Measurements from ENCODE around the gene NEK6.

Gene NEK6

DNA sequence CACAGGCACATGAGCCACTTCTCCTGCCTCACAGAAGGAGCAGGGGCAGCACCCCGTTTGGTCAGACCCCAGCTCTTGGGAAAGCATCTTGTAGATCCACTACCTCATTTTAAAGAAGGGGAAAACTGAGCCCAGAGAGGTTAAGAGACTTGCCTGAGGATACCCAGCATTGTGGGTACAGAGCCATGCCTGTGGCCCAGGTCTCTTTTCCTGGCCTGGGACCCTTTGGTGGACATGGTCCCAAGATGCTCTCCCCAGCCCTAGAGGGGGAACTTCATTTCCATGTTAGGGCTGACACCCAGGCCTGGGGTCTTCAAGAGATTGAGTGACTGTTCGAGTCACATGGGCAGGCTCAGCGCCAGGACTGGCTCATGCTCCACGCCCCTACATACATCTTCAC, 64.2 kb downstream of the NEK6 start:
- DNase-seq (ENCODE audit: low spot score): no peak

DNA sequence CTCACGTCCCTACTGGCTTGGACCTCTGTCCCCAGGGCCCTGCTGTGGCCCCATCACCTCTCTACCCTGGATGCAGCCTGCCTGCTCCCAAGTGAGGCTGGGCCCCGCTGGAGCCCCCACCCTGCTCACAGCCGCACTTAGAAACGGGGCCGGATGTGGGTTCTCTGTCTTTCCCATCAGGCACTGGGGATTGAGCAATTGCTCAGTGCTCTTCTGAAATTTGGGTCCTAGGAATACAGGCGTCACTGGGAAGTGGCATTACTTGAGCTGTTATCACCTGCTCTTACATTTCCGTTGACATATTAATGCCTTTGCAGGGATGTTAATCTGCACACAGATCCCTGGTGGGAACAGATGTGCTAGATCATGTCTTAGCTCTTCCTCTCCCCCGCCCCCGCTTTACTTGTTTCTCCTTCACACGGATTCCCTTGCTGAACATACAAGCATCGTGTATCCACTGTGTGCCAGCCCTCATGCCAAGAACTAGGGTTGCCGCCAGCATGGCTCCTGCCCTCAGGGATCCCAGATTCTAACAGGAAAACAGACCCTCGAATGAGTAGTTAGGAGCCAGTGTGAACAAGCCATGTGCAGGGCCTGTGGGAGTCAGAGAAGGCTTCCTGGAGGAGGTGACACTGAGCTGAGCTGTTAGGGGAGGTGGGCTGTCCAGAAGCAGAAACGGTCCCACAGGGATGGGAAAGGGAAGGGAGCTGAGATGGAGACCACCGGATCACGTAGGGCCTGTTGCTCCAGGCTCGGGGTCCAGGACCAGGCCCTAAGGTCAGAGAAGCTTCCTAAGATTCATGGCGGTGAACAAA, 65.1 kb downstream of the NEK6 start:
- DNase-seq (ENCODE audit: low spot score): peak; percentile 43

DNA sequence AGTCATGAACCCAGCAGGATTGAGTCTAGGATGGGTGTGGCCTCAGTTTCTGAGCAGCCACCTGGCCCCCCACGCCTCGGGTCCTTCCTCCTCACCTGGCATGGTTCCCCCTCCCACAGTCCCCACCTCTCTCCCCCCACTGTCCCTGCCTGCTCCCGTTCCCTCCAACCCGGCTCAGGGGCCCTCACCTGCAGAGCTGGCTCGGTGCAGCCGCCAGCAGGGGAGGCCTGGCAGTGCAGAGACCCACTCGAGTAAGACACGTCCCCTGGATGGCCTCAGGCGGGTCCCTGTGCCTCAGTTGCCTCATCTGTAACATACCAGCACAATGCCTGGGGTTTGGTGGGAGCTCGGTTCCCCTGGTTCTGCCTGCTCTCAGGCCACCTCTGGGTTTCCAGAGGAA, 66.2 kb downstream of the NEK6 start:
- DNase-seq (ENCODE audit: low spot score): no peak

DNA sequence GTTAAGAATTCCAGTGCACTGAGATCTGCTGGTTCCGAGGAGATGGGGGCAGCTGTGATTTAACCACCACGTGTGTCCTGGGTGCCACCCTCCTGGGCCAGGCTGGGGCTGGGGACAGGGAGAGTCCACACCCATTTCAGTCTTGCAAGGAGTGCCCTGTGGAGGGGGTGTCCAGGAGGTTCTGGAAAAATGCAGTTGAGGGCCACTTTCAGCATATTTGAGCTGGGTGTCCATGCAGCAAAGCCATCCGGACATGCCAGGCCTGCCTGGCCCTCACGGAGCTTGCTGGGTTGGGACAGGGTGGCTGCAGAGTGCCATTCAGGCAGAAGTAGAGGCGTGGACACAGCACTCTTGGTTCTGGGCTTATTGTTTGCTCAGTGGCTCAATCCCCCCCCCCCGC, 68.1 kb downstream of the NEK6 start:
- no peak for DNase-seq (ENCODE audit: low spot score)

DNA sequence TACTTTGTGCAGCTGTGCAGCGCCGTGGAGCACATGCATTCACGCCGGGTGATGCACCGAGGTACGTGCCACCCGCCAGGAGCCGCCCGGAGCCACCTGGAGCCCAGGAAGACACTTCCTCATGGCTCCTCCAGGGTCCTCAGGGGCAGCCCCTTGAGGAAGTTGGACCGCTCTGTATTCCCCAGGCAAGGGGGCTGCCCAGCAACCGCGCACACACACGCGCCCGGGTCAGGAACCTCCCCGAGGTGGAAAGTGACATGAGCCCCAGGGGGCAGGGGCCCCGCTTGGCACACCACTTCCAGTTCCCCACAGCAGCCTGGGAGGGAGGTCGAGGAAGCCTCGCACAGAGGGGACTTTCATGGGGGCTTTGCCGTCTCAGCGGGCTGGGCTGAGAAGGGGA, 68.6 kb downstream of the NEK6 start:
- no peak for DNase-seq (ENCODE audit: low spot score)

DNA sequence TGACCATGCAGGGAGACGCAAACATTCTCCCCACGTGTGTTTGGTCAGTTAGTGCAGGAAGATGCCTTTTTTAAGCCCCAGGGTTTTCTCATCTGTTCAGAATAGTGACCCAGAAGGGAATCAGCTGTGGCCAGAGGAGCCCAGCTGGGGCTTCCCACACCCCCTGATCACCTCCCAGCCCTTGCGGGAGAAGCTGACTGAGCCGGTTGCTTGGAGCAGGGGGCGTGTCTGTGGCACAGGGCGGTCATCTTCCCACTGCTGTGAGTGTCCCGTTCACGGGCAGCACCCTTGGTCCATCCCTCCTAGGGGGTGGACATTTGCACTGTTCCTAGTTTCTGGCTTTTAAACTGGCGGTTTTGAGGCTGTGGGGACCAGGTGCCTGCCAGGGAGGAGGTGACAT, 69.7 kb downstream of the NEK6 start:
- DNase-seq (ENCODE audit: low spot score): no peak

DNA sequence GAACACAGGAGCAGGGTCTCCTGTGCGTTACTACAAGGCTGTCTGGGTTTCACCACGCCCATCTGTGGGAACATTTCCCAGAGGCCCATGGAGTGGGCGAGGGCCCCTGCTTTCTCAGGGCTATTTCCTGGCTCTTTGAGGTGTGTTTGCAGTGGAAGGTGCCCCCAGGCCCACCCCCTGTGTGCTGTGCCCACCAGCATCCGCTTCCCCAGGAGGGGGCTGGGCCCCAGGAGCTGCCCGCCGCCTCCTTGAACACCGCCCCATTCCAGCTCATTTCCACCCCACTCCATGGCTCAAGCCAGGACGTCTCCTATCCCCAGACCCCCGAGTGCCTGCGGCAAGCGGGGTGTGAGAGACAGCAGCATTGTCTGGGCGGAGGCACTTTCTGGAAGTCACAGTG, 70.5 kb downstream of the NEK6 start:
- DNase-seq (ENCODE audit: low spot score): no peak

DNA sequence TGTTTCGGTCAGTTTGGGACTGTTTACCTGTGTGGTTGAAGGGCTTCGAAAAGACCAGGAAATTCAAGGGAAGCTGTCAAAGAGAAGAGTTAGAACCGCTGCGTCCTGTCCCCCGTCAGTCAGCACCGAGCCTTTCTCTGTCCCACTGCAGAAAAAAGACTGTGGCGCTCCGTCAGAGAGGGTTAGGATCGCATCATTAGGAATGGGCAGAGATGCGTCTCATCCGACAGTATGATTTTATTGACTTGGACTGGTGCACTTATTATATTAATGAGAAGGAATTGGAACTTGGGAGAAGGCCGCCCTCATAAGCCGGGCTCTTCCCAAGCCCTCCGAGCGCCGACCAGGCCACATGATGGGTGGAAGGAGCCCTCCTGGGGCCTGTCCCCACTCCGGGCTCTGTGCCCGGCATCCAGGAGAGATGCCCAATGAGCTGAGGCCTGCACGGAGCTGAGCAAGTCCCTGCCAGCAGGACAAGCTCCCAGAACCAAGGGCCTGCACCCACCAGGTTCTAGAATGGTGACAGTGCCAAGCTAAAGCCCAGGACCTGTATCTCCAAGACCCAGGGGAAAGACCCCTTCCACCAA, 71.5 kb downstream of the NEK6 start:
- no peak for DNase-seq (ENCODE audit: low spot score)

DNA sequence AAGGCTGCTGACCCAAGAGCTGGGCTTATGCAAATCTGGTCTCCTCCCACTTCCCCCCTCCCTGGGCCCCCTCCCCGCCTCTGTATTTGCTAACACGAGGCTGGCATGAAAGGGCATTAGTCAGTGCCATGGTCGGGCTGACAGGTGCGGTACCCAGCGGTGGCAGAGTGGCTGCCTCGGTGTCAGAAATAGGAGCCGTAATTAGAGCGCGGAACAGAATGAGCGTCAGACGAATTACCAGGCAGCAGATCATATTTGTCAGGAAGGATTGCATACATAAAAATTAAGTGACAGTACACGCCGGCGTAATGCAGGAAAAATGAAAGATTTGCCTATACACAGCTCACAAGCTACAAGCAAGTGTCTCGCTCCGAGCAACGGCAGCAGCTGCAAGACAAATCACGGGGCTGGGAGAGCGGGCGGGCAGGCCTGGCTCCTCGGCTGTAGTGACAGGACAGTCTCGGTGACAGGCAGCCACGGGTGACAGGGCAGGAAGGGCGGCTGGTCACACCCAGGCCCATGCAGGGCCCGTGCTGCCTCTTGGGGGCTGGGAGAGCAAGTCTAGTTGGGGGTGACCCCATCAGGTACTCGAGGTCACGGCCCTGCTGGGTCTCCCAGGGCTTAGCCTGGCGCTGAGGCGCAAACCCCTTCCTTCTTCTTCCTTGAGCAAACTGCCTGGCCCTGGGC, 72.4 kb downstream of the NEK6 start:
- DNase-seq (ENCODE audit: low spot score): no peak

DNA sequence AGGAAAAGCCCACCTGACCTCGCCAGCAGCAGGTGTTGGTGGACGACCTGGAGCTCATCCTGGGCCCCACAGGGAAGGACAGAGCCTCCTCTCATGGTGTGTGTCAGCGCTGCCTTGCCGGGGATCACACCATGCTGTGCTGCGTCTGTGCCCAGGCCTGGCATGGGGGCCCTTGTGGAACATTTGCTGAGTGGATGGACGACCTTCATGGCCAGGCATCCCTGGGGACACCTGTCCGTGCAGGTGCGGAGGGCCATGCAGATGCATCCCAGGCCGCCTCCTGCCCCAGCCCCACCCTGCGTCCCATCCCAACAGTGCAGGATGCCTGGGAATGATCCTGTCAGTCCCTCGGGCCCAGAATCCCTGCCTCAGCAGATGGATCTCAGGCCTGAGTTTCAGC, 73.8 kb downstream of the NEK6 start:
- no peak for DNase-seq (ENCODE audit: low spot score)

DNA sequence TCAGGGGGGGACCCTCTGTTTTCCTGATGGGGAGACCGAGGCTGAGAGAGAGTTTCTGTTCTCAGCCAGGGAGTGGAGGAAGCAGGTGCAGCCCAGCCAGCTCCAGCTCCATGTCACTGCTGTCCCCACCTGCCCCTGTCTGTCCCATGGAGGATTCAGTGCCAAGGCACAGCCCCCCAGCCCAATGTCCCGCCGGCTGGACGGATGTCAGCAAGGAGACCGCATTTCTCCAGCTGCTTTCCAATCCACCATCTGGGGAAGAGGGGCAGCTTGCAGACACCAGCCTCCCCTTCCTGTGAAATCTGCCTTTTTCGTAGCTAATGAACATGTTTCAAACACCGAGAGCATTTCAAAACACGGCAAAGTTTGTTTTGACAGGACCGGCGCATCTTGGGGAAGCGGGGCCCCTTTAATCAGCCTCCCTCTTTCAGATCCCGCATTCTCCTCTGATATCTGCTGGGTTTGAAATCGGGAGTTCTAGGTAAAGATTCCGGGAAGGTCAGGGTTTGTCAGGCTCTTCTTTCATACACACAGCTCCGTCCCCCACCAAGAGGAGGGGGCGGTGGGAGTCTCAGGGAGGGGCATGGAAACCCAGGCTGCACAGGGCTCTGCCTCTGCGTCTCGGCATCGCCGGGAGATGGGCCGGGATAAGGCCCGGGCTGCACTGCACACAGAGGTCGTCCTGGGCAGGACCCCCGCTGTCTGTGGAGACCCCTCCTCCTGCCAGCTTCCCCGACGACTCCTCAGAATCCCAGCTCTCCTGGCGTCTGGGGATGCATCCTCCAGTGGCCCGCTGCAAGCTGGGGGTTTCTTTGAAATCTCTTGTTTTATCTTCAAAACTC, 74.8 kb downstream of the NEK6 start:
- DNase-seq (ENCODE audit: low spot score): no peak

DNA sequence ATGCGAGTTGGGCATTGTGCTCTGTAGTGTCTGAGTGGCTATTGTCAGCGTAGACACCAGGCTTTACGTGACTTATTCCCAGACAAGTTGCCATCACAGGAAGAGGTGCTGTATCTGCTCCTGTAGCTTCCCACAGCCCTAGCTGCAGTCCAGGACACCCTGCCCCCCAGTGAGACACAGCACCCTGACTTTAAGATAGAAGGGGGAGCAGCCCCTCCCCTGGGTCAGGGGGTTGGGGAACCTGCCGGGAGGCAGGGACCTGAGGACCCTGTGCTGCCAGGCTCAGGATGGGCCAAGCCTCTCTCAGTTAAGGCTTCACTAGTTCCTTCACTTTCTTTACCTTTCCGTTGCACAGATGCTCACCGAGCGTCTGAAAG, 75.4 kb downstream of the NEK6 start:
- no peak for DNase-seq (ENCODE audit: low spot score)

DNA sequence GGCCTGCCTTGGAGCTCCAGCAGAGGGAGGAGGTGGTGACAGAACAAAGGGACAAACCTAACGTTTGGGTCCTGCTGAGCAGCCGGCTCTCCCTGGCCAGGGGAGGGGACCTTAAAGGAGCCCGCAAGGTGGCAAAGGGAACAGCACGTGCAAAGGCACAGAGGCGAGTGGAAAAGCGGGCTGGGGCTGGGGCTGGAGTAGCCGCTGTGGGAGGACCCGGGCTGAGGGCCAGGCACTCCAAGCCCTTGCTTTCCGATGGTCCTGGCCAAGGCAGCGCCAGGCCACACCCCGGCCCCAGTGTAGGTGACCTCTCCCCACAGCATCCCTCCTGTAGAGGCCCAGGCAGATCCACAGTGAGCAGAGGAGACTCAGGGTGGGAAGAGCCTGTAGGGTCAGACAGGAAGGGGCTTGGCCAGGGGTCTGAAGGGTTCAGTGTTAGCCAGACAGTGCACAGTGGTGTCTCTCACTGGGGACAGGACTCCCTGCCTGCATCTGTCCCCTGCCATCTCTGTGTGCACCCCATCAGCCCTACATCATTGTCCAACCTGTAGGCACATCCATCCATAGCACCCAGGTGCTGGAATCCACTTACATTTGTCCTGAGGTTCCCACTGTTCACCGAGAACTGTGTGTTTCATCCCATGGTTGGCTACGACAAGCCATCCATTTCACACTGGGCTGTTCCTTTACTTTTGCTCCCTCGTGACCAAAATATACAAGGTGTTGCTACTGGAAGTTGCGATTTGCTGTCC, 77.0 kb downstream of the NEK6 start:
- DNase-seq (ENCODE audit: low spot score): no peak

DNA sequence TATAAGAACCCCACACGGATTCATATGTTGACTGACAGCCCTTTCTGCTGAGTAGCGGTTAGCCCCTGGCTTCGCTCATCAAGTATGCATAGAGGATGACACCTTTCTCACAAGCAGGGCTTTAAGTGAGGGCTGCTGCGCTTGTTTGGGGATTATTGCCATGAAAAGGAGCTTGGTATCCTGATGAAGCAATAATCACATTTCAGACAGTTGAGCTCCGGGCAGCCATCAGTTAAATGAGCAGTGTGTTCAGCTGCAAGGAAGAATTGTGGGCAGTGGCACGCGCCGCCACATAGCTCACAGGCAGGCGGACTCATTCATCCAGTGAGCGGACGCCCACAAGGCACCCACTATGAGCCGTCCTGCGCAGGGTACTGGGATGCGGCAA, 77.6 kb downstream of the NEK6 start:
- no peak for DNase-seq (ENCODE audit: low spot score)

DNA sequence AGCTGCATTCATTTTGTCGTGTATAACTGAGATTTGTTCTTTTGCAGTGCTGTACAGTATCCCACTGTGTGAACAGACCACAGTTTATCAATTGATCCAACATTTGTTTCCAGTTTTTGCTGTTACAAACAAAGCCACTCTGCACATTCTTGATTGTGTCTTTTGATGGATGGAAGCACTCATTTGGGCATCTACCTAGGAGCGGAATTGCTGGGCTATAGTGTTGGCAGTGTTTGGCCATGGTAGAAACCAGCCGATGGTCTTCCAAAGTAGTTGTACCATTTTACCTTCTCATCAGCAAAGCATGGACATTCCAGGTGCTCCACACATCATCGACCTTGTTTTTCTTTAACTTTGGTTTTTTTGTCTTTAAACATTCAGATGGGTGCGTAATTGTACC, 79.8 kb downstream of the NEK6 start:
- DNase-seq (ENCODE audit: low spot score): no peak

DNA sequence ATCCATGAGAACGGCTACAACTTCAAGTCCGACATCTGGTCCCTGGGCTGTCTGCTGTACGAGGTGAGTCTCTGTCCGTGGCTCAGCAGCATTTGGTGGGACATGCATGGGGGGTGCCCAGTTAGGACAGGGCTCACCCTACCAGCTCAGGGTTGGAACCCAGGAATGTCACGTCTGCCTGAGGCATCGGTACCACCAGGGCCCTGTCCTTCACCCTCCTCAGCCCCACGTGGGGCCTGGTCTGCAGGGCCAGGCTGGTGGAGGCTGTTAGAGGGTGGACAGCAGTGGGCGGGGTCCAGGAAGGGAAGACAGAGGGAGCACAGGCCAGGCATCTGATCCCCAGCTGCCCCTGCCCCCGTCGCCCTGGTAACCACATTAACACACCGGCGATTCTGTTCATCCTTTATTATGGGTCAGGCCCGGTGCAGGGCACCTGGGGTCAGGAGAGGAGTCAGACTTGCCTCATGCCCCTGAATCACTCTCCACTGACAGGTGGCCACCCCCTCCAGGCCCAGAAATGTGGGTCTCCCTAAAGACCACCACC, 81.9 kb downstream of the NEK6 start:
- no peak for DNase-seq (ENCODE audit: low spot score)

DNA sequence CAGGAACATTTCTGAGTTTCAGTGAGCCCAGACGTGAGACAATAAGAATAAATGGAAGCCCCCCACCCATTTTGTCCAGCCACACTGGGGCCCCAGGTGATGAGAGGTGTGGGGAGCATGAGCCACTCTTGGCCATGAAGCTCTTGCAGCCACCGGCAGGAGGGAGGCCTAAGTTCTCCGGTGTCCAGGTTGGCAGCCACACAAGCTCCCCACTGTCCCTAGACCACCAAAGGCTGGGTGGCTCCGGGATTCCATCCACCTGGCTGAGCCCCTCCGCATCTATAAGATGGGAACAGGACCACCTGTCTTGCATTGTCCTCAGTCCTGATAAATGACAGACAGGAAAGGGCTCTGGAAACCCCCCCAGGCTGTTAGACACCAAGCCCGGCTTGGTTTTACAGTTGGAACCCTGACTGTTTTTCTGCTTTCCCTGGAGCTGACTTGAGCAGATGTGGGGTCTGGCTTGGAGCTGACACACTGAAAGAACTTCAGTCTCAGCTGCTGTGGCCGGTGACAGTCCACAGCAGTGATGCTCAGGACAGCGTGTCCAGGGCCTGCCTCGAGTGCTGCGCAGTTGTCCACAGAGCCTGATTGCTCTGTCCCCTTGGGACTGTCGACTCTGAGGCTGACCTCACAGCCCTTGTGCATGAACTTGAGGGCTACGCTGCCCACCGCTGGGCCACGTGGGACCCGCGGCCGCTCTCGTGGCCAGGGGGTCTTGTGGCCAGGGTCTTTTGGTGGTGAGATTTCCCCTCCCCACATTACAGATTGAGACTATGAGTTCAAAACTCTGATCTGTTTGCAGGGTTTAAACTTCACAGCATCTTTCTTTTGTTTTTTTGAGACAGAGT, 82.7 kb downstream of the NEK6 start:
- DNase-seq (ENCODE audit: low spot score): no peak

DNA sequence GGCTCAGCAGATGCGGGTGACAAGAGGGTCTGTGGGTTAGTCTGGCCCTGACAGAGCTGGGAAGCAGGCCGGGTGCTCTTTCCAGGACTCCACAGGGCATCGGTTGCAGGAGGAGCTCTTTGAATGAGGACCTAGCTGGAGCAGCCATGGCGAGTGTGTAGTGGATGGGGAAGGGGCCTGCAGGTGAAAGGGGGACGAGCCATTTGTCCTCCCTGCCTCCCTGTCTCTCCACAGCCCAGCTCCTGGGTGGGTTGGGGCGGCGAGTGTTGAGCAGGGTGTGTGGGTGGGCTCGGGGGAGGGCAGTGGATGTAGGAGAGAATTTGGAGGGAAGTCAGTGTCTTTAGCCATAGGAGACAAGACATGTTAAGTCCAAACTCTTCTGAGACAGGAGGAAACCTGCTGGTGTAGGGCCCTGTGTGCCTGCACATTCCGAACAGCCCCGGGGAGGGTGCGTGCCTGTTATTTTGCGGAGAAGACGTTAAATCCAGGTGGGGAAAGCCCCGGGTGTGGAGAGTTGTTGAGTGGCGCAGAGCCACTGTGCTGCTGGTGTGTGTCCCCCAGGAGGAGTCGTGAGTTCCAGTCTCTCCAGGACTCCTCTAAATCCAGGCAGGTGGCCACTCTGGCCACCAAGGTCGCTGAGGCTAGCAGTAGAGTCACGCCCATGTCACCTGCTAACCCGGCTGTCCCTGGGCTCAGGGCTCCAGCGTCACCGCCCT, 83.9 kb downstream of the NEK6 start:
- no peak for DNase-seq (ENCODE audit: low spot score)

DNA sequence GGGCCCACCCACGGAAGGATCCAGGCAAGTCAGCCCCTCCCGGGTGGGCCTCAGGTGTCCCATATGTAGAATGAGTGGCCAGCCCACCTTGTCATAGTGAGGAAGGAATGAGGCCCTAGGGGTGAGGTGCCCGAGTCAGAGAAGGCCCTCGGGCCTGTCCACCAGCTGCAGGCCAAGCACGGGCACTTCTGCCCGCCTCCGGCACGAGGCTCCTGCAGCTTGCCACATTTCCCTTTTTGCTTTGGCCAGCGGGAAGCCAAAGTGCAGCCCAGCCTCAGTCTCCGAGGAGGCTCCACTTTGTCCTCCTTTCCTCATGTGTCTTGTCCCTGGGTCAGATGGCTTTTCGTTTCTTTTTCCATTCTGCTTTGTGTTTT, 84.6 kb downstream of the NEK6 start:
- DNase-seq (ENCODE audit: low spot score): peak; percentile 28

All from AG20443 (cell line).